OCI-LY7 (cell line): Measurements from ENCODE around the gene KIAA0513. TPM values are rescaled to one million over a fixed set of nuclear protein-coding genes. Genes with fewer than 3 reads are reported as not detected.

ENCODE experiments used
- BruUV-seq: library from RNA; stranded (reverse); fragments of 400-500 nt; replicated peaks from 2 replicates; lab custom pipeline; 2021; lab: Mats Ljungman, UMichigan
- CTCF ChIA-PET: fragments of 300-600 bp; sonication (Branson Sonifier 250); formaldehyde crosslinking; loops from one replicate; lab custom pipeline; 2022; ENCODE audit warnings: antibody characterized with exemption; ENCODE audit not compliant: unreplicated experiment; lab: Charles Lee
- POLR2A ChIA-PET: fragments of 300-600 bp; sonication (Branson Sonifier 250); formaldehyde crosslinking; loops from one replicate; lab custom pipeline; 2022; ENCODE audit warnings: antibody characterized with exemption; lab: Charles Lee
- DNase-seq: peaks from one replicate; pipeline ENCODE4 v3.0.0-alpha.2; 2015; ENCODE audit warnings: low spot score
- H2AFZ ChIP-seq: fragments of 200-600 bp; sonication (generic), shearing (Covaris generic); 2 replicates; pipeline ENCODE4 v1.6.1; 2014; ENCODE audit warnings: mild to moderate bottlenecking, antibody characterized with exemption, low read length, moderate library complexity
- H3K27ac ChIP-seq: fragments of 200-600 bp; sonication (generic); 2 replicates; pipeline ENCODE4 v1.5.1; 2014; ENCODE audit warnings: mixed run types, low read depth, mild to moderate bottlenecking, moderate library complexity, low read length, inconsistent platforms; ENCODE audit not compliant: poor library complexity, severe bottlenecking
- H3K36me3 ChIP-seq: fragments of 200-600 bp; sonication (generic); 2 replicates; pipeline ENCODE4 v1.6.1; 2014; ENCODE audit warnings: mild to moderate bottlenecking, antibody characterized with exemption, low read length, moderate library complexity, mixed read lengths; ENCODE audit not compliant: insufficient read depth
- H3K4me1 ChIP-seq: fragments of 200-600 bp; sonication (generic); 2 replicates; pipeline ENCODE4 v1.5.1; 2014; ENCODE audit warnings: mild to moderate bottlenecking, low read length; ENCODE audit not compliant: insufficient read depth, poor library complexity, severe bottlenecking
- H3K4me2 ChIP-seq: fragments of 200-600 bp; sonication (generic); 2 replicates; pipeline ENCODE4 v1.6.1; 2014; ENCODE audit warnings: mild to moderate bottlenecking, low read length
- H3K4me3 ChIP-seq: fragments of 200-600 bp; sonication (generic); 2 replicates; pipeline ENCODE4 v1.5.1; 2014; ENCODE audit warnings: mild to moderate bottlenecking, low read depth, low read length; ENCODE audit not compliant: poor library complexity, severe bottlenecking
- H3K79me2 ChIP-seq: fragments of 200-600 bp; sonication (generic); 2 replicates; pipeline ENCODE4 v1.6.1; 2016; ENCODE audit warnings: low read depth, mild to moderate bottlenecking, low read length, moderate library complexity, mixed read lengths; ENCODE audit not compliant: insufficient read depth
- H3K9me2 ChIP-seq: fragments of 200-600 bp; sonication (generic); 2 replicates; pipeline ENCODE4 v1.6.1; 2016; ENCODE audit warnings: mild to moderate bottlenecking, low read length, mixed read lengths; ENCODE audit not compliant: insufficient read depth
- H3K9me3 ChIP-seq: fragments of 200-600 bp; sonication (generic); 2 replicates; pipeline ENCODE4 v1.6.1; 2014; ENCODE audit warnings: mild to moderate bottlenecking, mixed run types, low read length, mixed read lengths
- H4K20me1 ChIP-seq: fragments of 200-600 bp; sonication (generic); 2 replicates; pipeline ENCODE4 v1.6.1; 2014; ENCODE audit warnings: mild to moderate bottlenecking, antibody characterized with exemption, low read length, moderate library complexity, mixed read lengths; ENCODE audit not compliant: insufficient read depth
- CTCF ChIP-seq: fragments of 200-600 bp; sonication (generic); conservative IDR thresholded peaks from 2 replicates; pipeline ENCODE4 v1.5.1; 2014; ENCODE audit warnings: mild to moderate bottlenecking, antibody characterized with exemption, low read length, moderate library complexity, mixed read lengths
- EZH2phosphoT487 ChIP-seq: fragments of 200-600 bp; sonication (generic); IDR thresholded peaks from 2 replicates; pipeline ENCODE4 v1.6.1; 2018; ENCODE audit warnings: low read depth, borderline replicate concordance, mild to moderate bottlenecking, mixed run types, antibody characterized with exemption, low read length, moderate library complexity, mixed read lengths
- intact Hi-C: fragments of 100-400 bp; cut with micrococcal nuclease; formaldehyde crosslinking; loops from one replicate; pipeline ENCODE4 v1.10.0; 2022; ENCODE audit not compliant: unreplicated experiment
- total RNA-seq, 2 experiments: library from RNA; depleted of rRNA in 1 of 2; stranded (reverse); fragments of >200 nt in 1 of 2; shearing (Covaris generic) in 1 of 2; gene quantifications; 2 replicates each; pipeline ENCODE4 v1.2.3, GENCODE V29; 2014 to 2022

KIAA0513 gene
- total RNA-seq, 2 experiments from 2014 or later: 0.88 to 4.8 TPM

GRCh38 chr16:85072947-85073346 lies 45.4 kb downstream of the KIAA0513 start:
- Histone ChIP-seq H4K20me1 (no peaks in the 10 kb centered on the region), H3K36me3 (no peaks in the 10 kb centered on the region)
- BruUV-seq: no TSS peak

DNA sequence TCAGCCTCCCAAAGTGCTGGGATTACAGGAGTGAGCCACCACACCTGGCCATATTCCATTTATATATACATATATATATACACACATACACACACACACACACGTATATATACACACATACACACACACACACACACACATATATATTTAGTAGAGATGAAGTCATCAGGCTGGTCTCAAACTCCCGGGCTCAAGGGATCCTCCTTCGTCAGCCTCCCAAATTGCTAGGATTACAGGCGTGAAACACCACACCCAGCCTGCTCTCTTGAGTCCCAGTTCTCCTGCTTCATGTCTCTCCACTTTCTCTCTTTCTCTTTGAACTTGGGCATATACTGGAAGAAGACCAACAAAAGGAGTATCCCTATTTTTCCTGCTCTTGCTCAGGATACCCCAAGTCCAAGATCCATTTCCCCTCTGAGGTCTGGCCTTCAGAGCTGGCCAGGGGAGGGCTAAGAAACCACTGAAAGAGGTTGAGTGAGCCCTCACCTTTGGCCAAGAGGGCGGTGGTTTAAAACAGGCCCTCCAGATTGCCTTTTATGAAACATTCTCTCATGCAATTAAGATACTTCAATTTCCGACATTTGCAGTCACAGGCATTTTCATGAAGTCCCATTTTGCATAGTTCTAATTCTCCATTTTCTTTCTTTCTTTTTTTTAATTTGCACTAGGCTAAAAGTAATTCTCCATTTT lies 46.8 kb downstream of the KIAA0513 start:
- Histone ChIP-seq H2AFZ (no peak overlapping the region), H3K4me1 (no peaks in the 10 kb centered on the region), H3K36me3 (no peaks in the 10 kb centered on the region), H3K4me2 (no peak overlapping the region), H3K9me2 (no peaks in the 10 kb centered on the region), H4K20me1 (no peaks in the 10 kb centered on the region), H3K79me2 (no peaks in the 10 kb centered on the region), H3K27ac (no peak overlapping the region), H3K9me3 (no peaks in the 10 kb centered on the region), H3K4me3 (no peak overlapping the region)
- intact Hi-C loops: no loop called here
- no peak for DNase-seq
- no TSS peak for BruUV-seq
- ChIA-PET POLR2A (no interaction called here), CTCF (no interaction called here)
- TF ChIP-seq EZH2phosphoT487 (peak; percentile 50; the same call in 1 of the 2 replicates), CTCF (no peak)

More at GRCh38 chr16:85072947-85073346, 45.4 kb downstream of the KIAA0513 start:
- DNase-seq: no peak
- POLR2A ChIA-PET: no interaction called here
- Histone ChIP-seq H3K4me3 (no peak overlapping the region), H3K27ac (no peak overlapping the region), H3K9me3 (no peaks in the 10 kb centered on the region), H3K9me2 (no peaks in the 10 kb centered on the region), H2AFZ (no peak overlapping the region), H3K4me1 (no peaks in the 10 kb centered on the region), H3K4me2 (no peak overlapping the region), H3K79me2 (no peaks in the 10 kb centered on the region)
- TF ChIP-seq CTCF (no peak), EZH2phosphoT487 (no peak)
- CTCF ChIA-PET: no interaction called here
- intact Hi-C loops: no loop called here

- H3K4me3 ChIP-seq: no peak overlapping the region
- intact Hi-C loops: no loop called here
- BruUV-seq: no TSS peak
- TF ChIP-seq EZH2phosphoT487 (no peak), CTCF (no peak)
- no peaks in the 10 kb centered on the region for H3K36me3 ChIP-seq
- H3K4me2 ChIP-seq: no peak overlapping the region
- no peaks in the 10 kb centered on the region for H3K9me3 ChIP-seq
- no peak for DNase-seq
- no peaks in the 10 kb centered on the region for H4K20me1 ChIP-seq
- H2AFZ ChIP-seq: no peak overlapping the region
- ChIA-PET POLR2A (no interaction called here), CTCF (no interaction called here)
- no peaks in the 10 kb centered on the region for H3K79me2 ChIP-seq
- H3K4me1 ChIP-seq: no peaks in the 10 kb centered on the region
- no peaks in the 10 kb centered on the region for H3K9me2 ChIP-seq
- no peak overlapping the region for H3K27ac ChIP-seq
Measured at GRCh38 chr16:85075236-85075924, 47.8 kb downstream of the KIAA0513 start.
